ENCODE results near the gene MYH4.

- TF ChIP-seq CTCF (tag by site-specific recombination; IDR thresholded peaks at IDR 0.05): no peak
- TF ChIP-seq ZBTB21 (tag by site-specific recombination; IDR thresholded peaks at IDR 0.05): no peak
- TF ChIP-seq, protein P1, sequence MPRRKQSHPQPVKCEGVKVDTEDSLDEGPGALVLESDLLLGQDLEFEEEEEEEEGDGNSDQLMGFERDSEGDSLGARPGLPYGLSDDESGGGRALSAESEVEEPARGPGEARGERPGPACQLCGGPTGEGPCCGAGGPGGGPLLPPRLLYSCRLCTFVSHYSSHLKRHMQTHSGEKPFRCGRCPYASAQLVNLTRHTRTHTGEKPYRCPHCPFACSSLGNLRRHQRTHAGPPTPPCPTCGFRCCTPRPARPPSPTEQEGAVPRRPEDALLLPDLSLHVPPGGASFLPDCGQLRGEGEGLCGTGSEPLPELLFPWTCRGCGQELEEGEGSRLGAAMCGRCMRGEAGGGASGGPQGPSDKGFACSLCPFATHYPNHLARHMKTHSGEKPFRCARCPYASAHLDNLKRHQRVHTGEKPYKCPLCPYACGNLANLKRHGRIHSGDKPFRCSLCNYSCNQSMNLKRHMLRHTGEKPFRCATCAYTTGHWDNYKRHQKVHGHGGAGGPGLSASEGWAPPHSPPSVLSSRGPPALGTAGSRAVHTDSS (tag by site-specific recombination; IDR thresholded peaks at IDR 0.05): no peak
- TF ChIP-seq YY1 (tag by site-specific recombination; IDR thresholded peaks at IDR 0.05): no peak
- TF ChIP-seq WT1 (tag by site-specific recombination; IDR thresholded peaks at IDR 0.05): no peak
- TF ChIP-seq ZNF140 (tag by site-specific recombination; IDR thresholded peaks at IDR 0.05): no peak
- no peak for TF ChIP-seq RBAK (tag by site-specific recombination; IDR thresholded peaks at IDR 0.05)
- no peak for TF ChIP-seq SP7 (tag by site-specific recombination; IDR thresholded peaks at IDR 0.05)
- TF ChIP-seq ZNF645 (tag by site-specific recombination; IDR thresholded peaks at IDR 0.05): no peak
- no peak for TF ChIP-seq ZNF174 (tag by site-specific recombination; IDR thresholded peaks at IDR 0.05)
Observed at GRCh38 chr17:10474536-10474935, 5.2 kb upstream of the MYH4 start.
